Neutrophil (primary cell): Measurements from ENCODE around the gene ARL3.

ENCODE experiments used
- H3K27ac ChIP-seq: fragments of 200-600 bp; sonication (generic); 2 replicates; pipeline ENCODE4 v1.5.1; 2016; ENCODE audit warnings: mild to moderate bottlenecking, moderate library complexity
- H3K27me3 ChIP-seq: fragments of 200-600 bp; sonication (generic); 2 replicates; pipeline ENCODE4 v1.6.0; 2016; ENCODE audit warnings: mild to moderate bottlenecking
- H3K36me3 ChIP-seq: fragments of 200-600 bp; sonication (generic); 2 replicates; pipeline ENCODE4 v1.5.1; 2017
- H3K4me1 ChIP-seq, 2 experiments: fragments of 200-600 bp in 1 of 2; sonication (generic) in 1 of 2; 1 replicate in 1 of 2; 2 replicates in 1 of 2; pipeline versions ENCODE4 v1.5.1 to v1.6.1; 2013 to 2016; ENCODE audit warnings: low read depth in 1 of 2, low read length in 1 of 2, mild to moderate bottlenecking in 1 of 2, moderate library complexity in 1 of 2; ENCODE audit not compliant: control insufficient read depth in 1 of 2, insufficient read depth in 1 of 2
- H3K4me3 ChIP-seq, 2 experiments: fragments of 200-600 bp in 1 of 2; sonication (generic) in 1 of 2; 1 replicate in 1 of 2; 2 replicates in 1 of 2; pipeline ENCODE4 v1.5.1; 2013 to 2016; ENCODE audit warnings: low read depth in 1 of 2, low read length in 1 of 2, mild to moderate bottlenecking in 1 of 2, moderate library complexity in 1 of 2
- H3K9me3 ChIP-seq: fragments of 200-600 bp; sonication (generic); 2 replicates; pipeline ENCODE4 v1.5.1; 2016
- TF ChIP-seq, protein P1 (sequence below): fragments of 200-600 bp; sonication (generic); IDR thresholded peaks from 2 replicates; pipeline ENCODE4 v1.5.1; 2016; ENCODE audit warnings: antibody characterized with exemption

The ARL3 gene

DNA sequence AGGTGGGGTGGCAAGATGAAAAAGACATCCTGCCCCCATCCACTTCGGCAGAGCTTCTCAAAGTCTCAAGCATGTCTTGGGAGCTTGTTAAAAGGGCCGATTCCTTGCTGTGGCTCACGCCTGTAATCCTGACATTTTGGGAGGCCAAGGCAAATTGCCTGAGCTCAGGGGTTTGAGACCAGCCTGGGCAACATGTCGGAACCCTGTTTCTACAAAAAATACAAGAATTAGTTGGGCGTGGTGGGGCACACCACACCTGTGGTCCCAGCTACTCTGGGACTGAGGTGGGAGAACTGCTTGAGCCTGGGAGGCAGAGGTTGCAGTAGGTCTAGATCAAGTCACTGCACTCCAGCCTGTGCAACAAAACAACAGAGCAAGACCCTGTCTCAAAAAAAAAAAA, 55.4 kb downstream of the ARL3 start:
- Histone ChIP-seq H3K4me1 (peaks cover 42 to 43% of the 10 kb centered on the region in 2 experiments), H3K27me3 (peaks cover 4% of the 10 kb centered on the region), H3K27ac (peak overlapping the region; percentile 81), H3K36me3 (peaks cover 52% of the 10 kb centered on the region), H3K9me3 (no peaks in the 10 kb centered on the region), H3K4me3 (no peak overlapping the region)
- TF ChIP-seq, protein P1, sequence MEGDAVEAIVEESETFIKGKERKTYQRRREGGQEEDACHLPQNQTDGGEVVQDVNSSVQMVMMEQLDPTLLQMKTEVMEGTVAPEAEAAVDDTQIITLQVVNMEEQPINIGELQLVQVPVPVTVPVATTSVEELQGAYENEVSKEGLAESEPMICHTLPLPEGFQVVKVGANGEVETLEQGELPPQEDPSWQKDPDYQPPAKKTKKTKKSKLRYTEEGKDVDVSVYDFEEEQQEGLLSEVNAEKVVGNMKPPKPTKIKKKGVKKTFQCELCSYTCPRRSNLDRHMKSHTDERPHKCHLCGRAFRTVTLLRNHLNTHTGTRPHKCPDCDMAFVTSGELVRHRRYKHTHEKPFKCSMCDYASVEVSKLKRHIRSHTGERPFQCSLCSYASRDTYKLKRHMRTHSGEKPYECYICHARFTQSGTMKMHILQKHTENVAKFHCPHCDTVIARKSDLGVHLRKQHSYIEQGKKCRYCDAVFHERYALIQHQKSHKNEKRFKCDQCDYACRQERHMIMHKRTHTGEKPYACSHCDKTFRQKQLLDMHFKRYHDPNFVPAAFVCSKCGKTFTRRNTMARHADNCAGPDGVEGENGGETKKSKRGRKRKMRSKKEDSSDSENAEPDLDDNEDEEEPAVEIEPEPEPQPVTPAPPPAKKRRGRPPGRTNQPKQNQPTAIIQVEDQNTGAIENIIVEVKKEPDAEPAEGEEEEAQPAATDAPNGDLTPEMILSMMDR, result no peak

DNA sequence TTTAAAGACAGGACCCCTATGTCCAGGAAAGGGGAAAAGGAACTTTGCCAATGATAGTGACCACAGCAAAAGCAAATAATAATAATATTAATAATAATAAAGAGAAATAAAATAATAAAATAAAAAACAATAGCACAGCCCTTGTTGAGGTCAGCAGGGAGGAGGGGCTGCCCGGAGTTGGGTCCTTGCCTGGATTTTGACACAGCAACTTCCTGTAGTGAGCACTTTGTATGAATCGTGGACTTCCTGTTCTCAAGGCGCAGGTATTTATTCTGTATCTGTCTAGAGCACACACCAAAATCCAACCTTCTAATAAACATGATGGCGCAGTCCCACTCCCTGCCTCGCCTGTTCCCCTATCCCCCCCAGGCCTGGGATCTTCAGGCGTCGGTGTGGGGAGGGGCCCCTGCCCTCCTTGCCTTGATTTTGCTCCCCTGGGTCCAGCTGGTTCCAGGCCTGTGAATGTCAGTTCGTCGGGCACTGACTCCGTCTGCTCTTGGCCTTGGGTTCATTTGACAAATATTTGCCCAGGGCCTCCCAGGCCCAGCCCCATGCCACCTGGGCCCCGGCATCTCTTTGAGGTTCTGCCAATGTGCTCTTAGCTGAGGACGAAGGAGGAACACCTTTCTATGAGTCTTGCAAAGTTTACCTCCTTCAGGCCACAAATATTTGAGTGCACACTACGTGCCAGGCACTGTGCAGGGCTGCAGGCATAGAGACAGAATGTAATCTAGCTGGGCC, 56.0 kb downstream of the ARL3 start:
- Histone ChIP-seq H3K9me3 (no peaks in the 10 kb centered on the region), H3K36me3 (peaks cover 58% of the 10 kb centered on the region), H3K27me3 (peaks cover 4% of the 10 kb centered on the region), H3K4me3 (peak overlapping the region; percentile 8 to 29), H3K4me1 (peaks cover 42 to 45% of the 10 kb centered on the region in 2 experiments), H3K27ac (peak overlapping the region; percentile 81)
- TF ChIP-seq, protein P1, result no peak

DNA sequence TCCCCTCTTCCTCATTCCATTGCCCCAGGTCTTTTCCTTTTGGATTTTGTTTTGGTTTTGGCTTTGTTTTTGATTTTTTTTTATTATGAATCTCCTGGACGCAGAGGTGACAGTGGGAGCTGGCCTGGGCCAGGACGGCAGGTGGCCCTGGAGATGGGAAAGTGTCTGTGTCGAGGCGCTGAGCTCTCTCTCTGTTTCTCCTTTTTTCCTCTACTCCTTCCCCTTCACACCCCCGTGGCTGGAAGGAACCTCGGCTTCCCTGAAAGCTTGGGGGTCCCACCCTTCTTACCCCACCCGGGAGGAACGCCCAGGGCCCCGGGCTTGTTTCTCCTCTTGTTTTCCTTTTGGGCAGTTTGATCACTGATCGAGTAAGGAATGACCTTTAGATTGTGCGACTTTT, 56.7 kb downstream of the ARL3 start:
- TF ChIP-seq, protein P1, result no peak
- Histone ChIP-seq H3K4me1 (peaks cover 44 to 46% of the 10 kb centered on the region in 2 experiments), H3K4me3 (peak overlapping the region in 1 of 2 experiments; percentile 29), H3K27ac (peak overlapping the region; percentile 81), H3K9me3 (no peaks in the 10 kb centered on the region), H3K27me3 (peaks cover 4% of the 10 kb centered on the region), H3K36me3 (peaks cover 62% of the 10 kb centered on the region)

DNA sequence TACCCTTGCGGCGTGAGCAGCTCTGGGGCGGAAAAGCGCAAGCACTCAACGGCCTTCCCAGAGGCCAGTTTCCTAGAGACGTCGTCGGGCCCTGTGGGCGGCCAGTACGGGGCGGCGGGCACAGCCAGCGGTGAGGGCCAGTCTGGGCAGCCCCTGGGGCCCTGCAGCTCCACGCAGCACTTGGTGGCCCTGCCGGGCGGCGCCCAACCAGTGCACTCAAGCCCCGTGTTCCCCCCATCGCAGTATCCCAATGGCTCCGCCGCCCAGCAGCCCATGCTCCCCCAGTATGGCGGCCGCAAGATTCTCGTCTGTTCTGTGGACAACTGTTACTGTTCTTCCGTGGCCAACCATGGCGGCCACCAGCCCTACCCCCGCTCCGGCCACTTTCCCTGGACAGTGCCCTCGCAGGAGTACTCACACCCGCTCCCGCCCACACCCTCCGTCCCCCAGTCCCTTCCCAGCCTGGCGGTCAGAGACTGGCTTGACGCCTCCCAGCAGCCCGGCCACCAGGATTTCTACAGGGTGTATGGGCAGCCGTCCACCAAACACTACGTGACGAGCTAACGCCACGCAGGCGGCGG, 57.3 kb downstream of the ARL3 start:
- no peak overlapping the region for H3K4me3 ChIP-seq
- H3K9me3 ChIP-seq, result no peaks in the 10 kb centered on the region
- TF ChIP-seq, protein P1, result no peak
- peaks cover 4% of the 10 kb centered on the region for H3K27me3 ChIP-seq
- peak overlapping the region; percentile 81 for H3K27ac ChIP-seq
- peaks cover 50 to 51% of the 10 kb centered on the region in 2 experiments for H3K4me1 ChIP-seq
- peaks cover 62% of the 10 kb centered on the region for H3K36me3 ChIP-seq

DNA sequence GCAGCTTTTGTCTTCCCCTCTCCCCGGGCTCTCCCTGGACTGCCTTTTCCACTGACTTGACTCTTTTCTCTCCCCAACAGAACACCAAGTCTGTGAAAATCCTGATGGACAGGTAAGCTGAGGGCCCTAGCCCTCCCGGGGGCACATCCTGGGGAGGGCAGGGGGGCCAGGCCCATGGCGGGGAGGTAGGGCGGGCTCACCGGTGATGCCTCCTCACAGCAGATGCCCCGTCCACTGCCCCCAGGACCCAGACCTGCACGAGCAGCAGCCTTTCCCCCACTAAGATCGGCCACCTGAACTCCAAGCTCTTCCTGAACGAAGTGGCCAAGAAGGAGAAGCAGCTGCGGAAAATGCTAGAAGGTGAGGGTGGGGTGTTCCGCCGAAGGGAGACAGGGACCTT, 58.2 kb downstream of the ARL3 start:
- no peaks in the 10 kb centered on the region for H3K9me3 ChIP-seq
- peaks cover 70% of the 10 kb centered on the region for H3K36me3 ChIP-seq
- TF ChIP-seq, protein P1, result no peak
- H3K4me1 ChIP-seq, result peaks cover 52 to 53% of the 10 kb centered on the region in 2 experiments
- peak overlapping the region; percentile 81 for H3K27ac ChIP-seq
- peaks cover 4% of the 10 kb centered on the region for H3K27me3 ChIP-seq
- no peak overlapping the region for H3K4me3 ChIP-seq
